Heart left ventricle (tissue), 16 donors: ENCODE measurements around the gene S100A13. TPM values are rescaled to one million over a fixed set of nuclear protein-coding genes. Genes with fewer than 3 reads are reported as not detected.

ENCODE experiments used
- ATAC-seq, 4 donors: fragments of 200-7000 bp; cut with Tn5 transposase; one replicate each; pipeline ENCODE4 v1.9.1; 2020 to 2022; ENCODE audit warnings: moderate library complexity in 4 of 4, mild to moderate bottlenecking in 3 of 4, moderate number of reproducible peaks in 1 of 4
- DNase-seq, 5 donors: peaks; one replicate each; pipeline ENCODE4 v3.0.0-alpha.2; 2020
- H3K27ac ChIP-seq, 12 donors: fragments of 200-600 bp; sonication (generic) in 4 of 12; one replicate each; pipeline versions ENCODE4 v1.5.0 to v1.8.0; 2016 to 2022; ENCODE audit warnings: mild to moderate bottlenecking in 2 of 12
- H3K27me3 ChIP-seq, 9 donors: fragments of 200-600 bp; sonication (generic) in 2 of 9; one replicate each; pipeline versions ENCODE4 v1.5.1 to v1.8.0; 2016 to 2022; ENCODE audit warnings: mild to moderate bottlenecking in 3 of 9
- H3K36me3 ChIP-seq, 9 donors: fragments of 200-600 bp; sonication (generic) in 2 of 9; one replicate each; pipeline versions ENCODE4 v1.5.0 to v1.8.0; 2018 to 2022; ENCODE audit warnings: mild to moderate bottlenecking in 2 of 9
- H3K4me1 ChIP-seq, 12 donors: fragments of 200-600 bp; sonication (generic) in 4 of 12; one replicate each; pipeline versions ENCODE4 v1.5.0 to v1.8.0; 2016 to 2022; ENCODE audit warnings: mild to moderate bottlenecking in 3 of 12
- H3K4me3 ChIP-seq, 12 donors: fragments of 200-600 bp; sonication (generic) in 4 of 12; one replicate each; pipeline versions ENCODE4 v1.5.0 to v1.8.0; 2017 to 2022; ENCODE audit warnings: mild to moderate bottlenecking in 9 of 12, moderate library complexity in 4 of 12
- H3K9me3 ChIP-seq, 12 donors: fragments of 200-600 bp; sonication (generic) in 4 of 12; one replicate each; pipeline versions ENCODE4 v1.5.0 to v1.8.0; 2016 to 2022; ENCODE audit warnings: mild to moderate bottlenecking in 1 of 12
- POLR2A ChIP-seq, 2 donors: fragments of 450-650 bp; IDR thresholded peaks; one replicate each; pipeline ENCODE4 v1.6.1; 2017; ENCODE audit warnings: antibody characterized with exemption in 2 of 2, mild to moderate bottlenecking in 2 of 2, moderate library complexity in 2 of 2
- WGBS, 4 donors: extraction: QIAGEN DNeasy Blood & Tissue Kit in 2 of 4; methylation state at CpG; one replicate each; pipeline versions ENCODE4 v1.1.5 to v1.1.7; 2013 to 2018; 5-methylcytosine and 5-hydroxymethylcytosine counted together
- intact Hi-C, 10 donors: fragments of 100-400 bp; cut with DNase I; formaldehyde crosslinking; loops; one replicate each; pipeline versions ENCODE4 v1.11.1 to v1.14.2; 2022
- polyA plus RNA-seq, 2 donors: library from polyadenylated mRNA; stranded (reverse); fragments of 200-250 nt; gene quantifications; one replicate each; pipeline ENCODE4 v1.2.3, GENCODE V29; 2013
- total RNA-seq, 9 donors: library from RNA; depleted of rRNA in 2 of 9; stranded (reverse); fragments of >200 nt in 2 of 9; fragmentation: NEBNext Ultra II Directional in 3 of 9; extraction: Animal tissue kit (Norgen Biotek cat#: 25700) in 3 of 9; gene quantifications; one replicate each; pipeline versions ENCODE4 v1.1.0 to v1.2.4, GENCODE V29; 2016 to 2023
- TF ChIP-seq, protein P1 (sequence below), 12 donors: fragments of 200-600 bp; sonication (generic) in 4 of 12; IDR thresholded peaks; one replicate each; pipeline versions ENCODE4 v1.5.0 to v1.8.0; 2018 to 2022; ENCODE audit warnings: antibody characterized with exemption in 12 of 12, mild to moderate bottlenecking in 5 of 12
- donor health status: ischemic (EF 13 %, LVEDD 7.1; RV severe dilation, severe dysfunction).
- donor health status: healthy with polysubstance abuse.
- donor health status: DM: no; HTN: yes; CAD: no.
- donor health status: DM: no; HTN: no; CAD: no.
- donor health status: ischemic (EF 25% LVEDD 6.9; RV normal size, moderate dysfunction).
- donor health status: ischemic (EF 25% LVEDD 5.7; RV mildly dilated, moderate dysfunction).
- donor health status: healthy.
- donor health status: DM: yes; HTN: yes; CAD: no.
- donor health status: ischemic (EF 35%, LVEDD 5.7; RV mildly dilated, moderate dysfunction).
- donor health status: nonischemic (EF 11% LVEDD 7.7; RV severe dilation, severe dysfunction).
- donor health status: DM: yes; HTN: yes; CAD: no.
- donor health status: PGD.
- donor health status: ischemic (EF 29% LVEDD 5.4; RV normal size, mild dysfunction).
- donor health status: nonischemic (EF 23%, LVEDD 6.1; RV moderate dilation, normal function).

S100A13 gene
- total and polyA plus RNA-seq, 11 donors: 98.1 to 272 (median 138) TPM

DNA sequence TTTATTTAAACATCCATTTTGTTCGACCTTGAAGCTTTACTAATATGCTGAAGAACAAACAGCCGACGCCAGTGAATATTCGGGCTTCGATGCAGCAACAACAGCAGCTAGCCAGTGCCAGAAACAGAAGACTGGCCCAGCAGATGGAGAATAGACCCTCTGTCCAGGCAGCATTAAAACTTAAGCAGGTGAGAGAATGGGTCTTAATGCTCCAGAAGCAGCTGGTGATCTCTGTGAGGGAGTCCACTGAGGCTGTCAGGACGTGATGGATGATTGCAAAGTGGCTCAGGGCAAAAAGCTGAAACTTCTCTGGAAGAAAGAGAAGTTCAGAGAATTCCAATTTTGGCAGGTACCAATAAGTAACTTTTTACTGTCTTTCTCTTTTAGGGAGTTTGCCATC is 11.0 kb upstream of the S100A13 start:
- TF ChIP-seq, protein P1, sequence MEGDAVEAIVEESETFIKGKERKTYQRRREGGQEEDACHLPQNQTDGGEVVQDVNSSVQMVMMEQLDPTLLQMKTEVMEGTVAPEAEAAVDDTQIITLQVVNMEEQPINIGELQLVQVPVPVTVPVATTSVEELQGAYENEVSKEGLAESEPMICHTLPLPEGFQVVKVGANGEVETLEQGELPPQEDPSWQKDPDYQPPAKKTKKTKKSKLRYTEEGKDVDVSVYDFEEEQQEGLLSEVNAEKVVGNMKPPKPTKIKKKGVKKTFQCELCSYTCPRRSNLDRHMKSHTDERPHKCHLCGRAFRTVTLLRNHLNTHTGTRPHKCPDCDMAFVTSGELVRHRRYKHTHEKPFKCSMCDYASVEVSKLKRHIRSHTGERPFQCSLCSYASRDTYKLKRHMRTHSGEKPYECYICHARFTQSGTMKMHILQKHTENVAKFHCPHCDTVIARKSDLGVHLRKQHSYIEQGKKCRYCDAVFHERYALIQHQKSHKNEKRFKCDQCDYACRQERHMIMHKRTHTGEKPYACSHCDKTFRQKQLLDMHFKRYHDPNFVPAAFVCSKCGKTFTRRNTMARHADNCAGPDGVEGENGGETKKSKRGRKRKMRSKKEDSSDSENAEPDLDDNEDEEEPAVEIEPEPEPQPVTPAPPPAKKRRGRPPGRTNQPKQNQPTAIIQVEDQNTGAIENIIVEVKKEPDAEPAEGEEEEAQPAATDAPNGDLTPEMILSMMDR (IDR thresholded peaks at IDR 0.05): no peak
- TF ChIP-seq POLR2A (IDR thresholded peaks at IDR 0.05): no peak
- Histone ChIP-seq H3K27me3 (no peaks in the 10 kb centered on the region), H3K4me1 (peaks cover 4 to 85% (median 58%) of the 10 kb centered on the region in 12 donors), H3K36me3 (peaks cover 0 to 78% (median 74%) of the 10 kb centered on the region in 9 donors), H3K9me3 (no peaks in the 10 kb centered on the region), H3K27ac (peak overlapping the region in 9 of 12 donors; percentile 8 to 100 (median 99)), H3K4me3 (no peak overlapping the region)
- intact Hi-C loops: no loop called here
- DNase-seq (no peak), ATAC-seq (no peak)
- 58 to 71% (median 67%) methylated on average over 6 of the region's 6 CpGs for whole genome bisulfite sequencing, 4 donors

DNA sequence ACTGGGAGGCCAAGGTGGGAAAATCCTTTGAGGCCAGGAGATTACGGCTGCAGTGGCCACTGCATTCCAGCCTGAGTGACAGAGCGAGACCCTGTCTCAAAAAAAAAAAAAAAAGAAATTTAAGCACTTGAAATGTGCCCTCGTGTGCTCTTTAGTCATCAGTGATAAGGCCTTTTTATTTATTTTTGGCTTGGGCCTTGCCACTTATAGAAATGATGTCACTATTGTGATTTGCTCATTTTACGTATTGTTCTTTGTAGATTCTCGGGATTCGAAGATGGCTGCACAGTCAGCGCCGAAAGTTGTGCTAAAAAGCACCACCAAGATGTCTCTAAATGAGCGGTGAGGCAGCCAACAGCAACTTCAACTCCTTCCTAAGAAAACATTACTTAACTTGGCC is 9.0 kb upstream of the S100A13 start:
- Histone ChIP-seq H3K4me3 (peak overlapping the region in 4 of 12 donors; percentile 7 to 79 (median 77)), H3K27me3 (no peaks in the 10 kb centered on the region), H3K9me3 (no peaks in the 10 kb centered on the region), H3K27ac (peak overlapping the region; percentile 11 to 100 (median 99)), H3K36me3 (peaks cover 0 to 58% (median 54%) of the 10 kb centered on the region in 9 donors), H3K4me1 (peaks cover 7 to 84% (median 55%) of the 10 kb centered on the region in 12 donors)
- DNase-seq (no peak), ATAC-seq (no peak)
- intact Hi-C loops: no loop called here
- WGBS, 4 donors: 64 to 70% (median 65%) methylated on average over 9 of the region's 9 CpGs
- TF ChIP-seq POLR2A (IDR thresholded peaks at IDR 0.05): no peak
- TF ChIP-seq, protein P1 (IDR thresholded peaks at IDR 0.05): no peak

- no peak for TF ChIP-seq POLR2A (IDR thresholded peaks at IDR 0.05)
- TF ChIP-seq, protein P1 (IDR thresholded peaks at IDR 0.05): no peak
- intact Hi-C loops: no loop called here
- no peaks in the 10 kb centered on the region for H3K27me3 ChIP-seq
- H3K4me1 ChIP-seq: peaks cover 6 to 84% (median 51%) of the 10 kb centered on the region in 12 donors
- H3K36me3 ChIP-seq: peaks cover 0 to 54% (median 50%) of the 10 kb centered on the region in 9 donors
- no peaks in the 10 kb centered on the region for H3K9me3 ChIP-seq
- DNase-seq (no peak), ATAC-seq (no peak)
- peak overlapping the region in 11 of 12 donors; percentile 51 to 100 (median 99) for H3K27ac ChIP-seq
- peak overlapping the region in 9 of 12 donors; percentile 74 to 99 (median 86) for H3K4me3 ChIP-seq
- 80 to 82% (median 81%) methylated on average over 7 of the region's 7 CpGs for WGBS, 4 donors
These were observed 8.6 kb upstream of the S100A13 start for GRCh38 chr1:153635872-153636271.

DNA sequence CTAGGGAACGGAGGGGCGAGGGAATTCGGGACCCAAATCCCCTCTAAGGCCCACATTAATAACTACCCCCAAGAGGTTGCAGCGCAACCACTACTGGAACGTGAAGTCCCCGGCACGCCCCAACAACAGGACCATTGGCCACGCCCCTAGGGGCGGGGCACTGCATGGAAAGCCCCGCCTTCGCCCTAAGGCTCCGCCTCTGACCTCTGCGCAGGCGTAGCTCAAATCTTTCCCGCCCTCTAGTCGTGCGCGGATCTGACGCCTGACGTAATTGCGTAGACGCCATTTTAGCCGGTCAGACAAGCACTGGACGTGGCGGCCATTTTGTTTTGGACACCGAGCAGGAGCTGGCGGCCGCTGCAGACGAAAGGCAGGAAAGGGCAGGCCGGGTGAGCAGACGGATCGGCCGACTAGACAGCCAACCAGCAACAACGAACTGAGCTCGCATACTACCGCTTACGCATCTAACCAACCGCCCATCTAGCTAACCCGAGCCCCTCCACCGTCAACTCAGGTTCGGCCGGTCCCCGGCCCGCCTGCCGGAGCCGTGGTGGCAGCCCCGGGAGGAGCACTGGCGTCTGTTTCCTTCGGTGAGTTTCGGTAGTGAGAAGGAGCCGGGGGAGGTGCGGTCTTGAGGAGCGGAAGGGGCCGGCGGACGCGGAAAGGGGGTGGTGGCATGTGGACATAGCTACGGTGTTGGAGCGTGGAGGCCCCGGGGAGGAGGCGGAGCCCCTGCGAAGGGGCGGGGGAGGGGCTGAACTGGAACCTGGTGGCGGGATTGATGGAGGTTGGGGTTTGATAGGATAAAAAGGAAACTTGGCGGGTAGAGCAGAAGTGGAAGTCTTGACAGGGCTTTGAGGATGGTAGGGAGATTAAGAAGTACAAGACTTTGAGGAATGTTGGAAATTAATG is 6.7 kb upstream of the S100A13 start, which contains the start of gene CHTOP:
Gene CHTOP (plus strand): TSS at position 313 of the 912 bp plus-strand sequence. CDS start 2,523 bp downstream, outside the sequence.
- DNase-seq (peak; percentile 97 to 98 (median 98)), ATAC-seq (peak; percentile 90 to 94 (median 93))
- Histone ChIP-seq H3K9me3 (no peaks in the 10 kb centered on the region), H3K27me3 (no peaks in the 10 kb centered on the region), H3K4me3 (peak within 1 kb of the TSS; percentile 64 to 99 (median 82)), H3K36me3 (peaks cover 0 to 35% (median 31%) of the 10 kb centered on the region in 9 donors), H3K27ac (peak within 1 kb of the TSS; percentile 99 to 100 (median 100)), H3K4me1 (peaks cover 4 to 82% (median 51%) of the 10 kb centered on the region in 12 donors)
- 1 to 2% (median 2%) methylated on average over 56 to 65 of the region's 65 CpGs for WGBS, 4 donors
- intact Hi-C loops: loop anchor here in 4 of 10 donors (5.0 kb wide), 4 partner anchors 33 to 102 kb away; partner anchors contain the start of genes ILF2 (in 3 of the 4) and INTS3 (in 1 of the 4)
- TF ChIP-seq POLR2A (IDR thresholded peaks at IDR 0.05): peak; percentile 56 to 95
- TF ChIP-seq, protein P1 (IDR thresholded peaks at IDR 0.05): no peak
